ENCODE results near the gene FNDC3B. TPM values are rescaled to one million over a fixed set of nuclear protein-coding genes. Genes with fewer than 3 reads are reported as not detected.
A peak's percentile ranks its signal among the peaks of the same experiment; 100 is the strongest.

The FNDC3B gene
- total and polyA plus RNA-seq, 2 donors, result 11.0 to 11.9 TPM

GRCh38 chr3:172442606-172443005 lies 403.2 kb downstream of the FNDC3B start:
- Histone ChIP-seq H3K4me3 (ENCODE audit: low read length in 2 of 2) (no peak overlapping the region), H3K36me3 (ENCODE audit: control insufficient read depth in 2 of 2, insufficient read depth in 2 of 2, low read length in 1 of 2) (no peaks in the 10 kb centered on the region), H3K9me3 (ENCODE audit: control insufficient read depth in 2 of 2, insufficient read depth in 1 of 2, low read length in 1 of 2) (no peaks in the 10 kb centered on the region), H3K4me1 (ENCODE audit: control insufficient read depth in 2 of 2, insufficient read depth in 2 of 2, low read length in 2 of 2) (no peaks in the 10 kb centered on the region), H3K27ac (ENCODE audit: low read depth in 1 of 2, low read length in 1 of 2) (no peak overlapping the region), H3K27me3 (ENCODE audit: control insufficient read depth in 2 of 2, insufficient read depth in 1 of 2, low read length in 1 of 2) (peaks cover 11 to 31% of the 10 kb centered on the region in 2 donors)
- no peak for DNase-seq (ENCODE audit: low read depth in 6 of 9, low spot score in 9 of 9)
- 96% methylated on average over 1 of the region's 1 CpG for WGBS

- no peak for DNase-seq (ENCODE audit: low read depth in 6 of 9, low spot score in 9 of 9)
- H3K27ac ChIP-seq (ENCODE audit: low read depth in 1 of 2, low read length in 1 of 2), result no peak overlapping the region
- H3K9me3 ChIP-seq (ENCODE audit: control insufficient read depth in 2 of 2, insufficient read depth in 1 of 2, low read length in 1 of 2), result peaks cover 0 to 10% of the 10 kb centered on the region in 2 donors
- H3K4me3 ChIP-seq (ENCODE audit: low read length in 2 of 2), result no peak overlapping the region
- H3K27me3 ChIP-seq (ENCODE audit: control insufficient read depth in 2 of 2, insufficient read depth in 1 of 2, low read length in 1 of 2), result peaks cover 32 to 53% of the 10 kb centered on the region in 2 donors
- WGBS, result 62% methylated on average over 6 of the region's 6 CpGs
- no peaks in the 10 kb centered on the region for H3K36me3 ChIP-seq (ENCODE audit: control insufficient read depth in 2 of 2, insufficient read depth in 2 of 2, low read length in 1 of 2)
- H3K4me1 ChIP-seq (ENCODE audit: control insufficient read depth in 2 of 2, insufficient read depth in 2 of 2, low read length in 2 of 2), result peaks cover 0 to 7% of the 10 kb centered on the region in 2 donors
Observed at GRCh38 chr3:172444821-172445220, 405.4 kb downstream of the FNDC3B start.

- Histone ChIP-seq H3K27ac (ENCODE audit: low read depth in 1 of 2, low read length in 1 of 2) (no peak overlapping the region), H3K9me3 (ENCODE audit: control insufficient read depth in 2 of 2, insufficient read depth in 1 of 2, low read length in 1 of 2) (peaks cover 0 to 11% of the 10 kb centered on the region in 2 donors), H3K36me3 (ENCODE audit: control insufficient read depth in 2 of 2, insufficient read depth in 2 of 2, low read length in 1 of 2) (no peaks in the 10 kb centered on the region), H3K27me3 (ENCODE audit: control insufficient read depth in 2 of 2, insufficient read depth in 1 of 2, low read length in 1 of 2) (peaks cover 33 to 67% of the 10 kb centered on the region in 2 donors), H3K4me1 (ENCODE audit: control insufficient read depth in 2 of 2, insufficient read depth in 2 of 2, low read length in 2 of 2) (peaks cover 0 to 7% of the 10 kb centered on the region in 2 donors), H3K4me3 (ENCODE audit: low read length in 2 of 2) (no peak overlapping the region)
- WGBS, result 95% methylated on average over 3 of the region's 3 CpGs
- DNase-seq (ENCODE audit: low read depth in 6 of 9, low spot score in 9 of 9), result no peak
Observed at GRCh38 chr3:172446198-172446597, 406.8 kb downstream of the FNDC3B start.

GRCh38 chr3:172447611-172448579 lies 408.5 kb downstream of the FNDC3B start, which contains the start of gene GHSR:
GHSR (minus strand) TSS chr3:172448456; CDS start chr3:172448413, 43 bp downstream.
- Histone ChIP-seq H3K4me3 (ENCODE audit: low read length in 2 of 2) (no peak within 1 kb of the TSS), H3K36me3 (ENCODE audit: control insufficient read depth in 2 of 2, insufficient read depth in 2 of 2, low read length in 1 of 2) (no peaks in the 10 kb centered on the region), H3K4me1 (ENCODE audit: control insufficient read depth in 2 of 2, insufficient read depth in 2 of 2, low read length in 2 of 2) (peaks cover 0 to 7% of the 10 kb centered on the region in 2 donors), H3K9me3 (ENCODE audit: control insufficient read depth in 2 of 2, insufficient read depth in 1 of 2, low read length in 1 of 2) (peaks cover 0 to 11% of the 10 kb centered on the region in 2 donors), H3K27me3 (ENCODE audit: control insufficient read depth in 2 of 2, insufficient read depth in 1 of 2, low read length in 1 of 2) (peaks cover 31 to 75% of the 10 kb centered on the region in 2 donors), H3K27ac (ENCODE audit: low read depth in 1 of 2, low read length in 1 of 2) (no peak within 1 kb of the TSS)
- no peak for DNase-seq (ENCODE audit: low read depth in 6 of 9, low spot score in 9 of 9)
- WGBS, result 13% methylated on average over 76 of the region's 76 CpGs

GRCh38 chr3:172448661-172449465 lies 409.5 kb downstream of the FNDC3B start:
- 12% methylated on average over 43 of the region's 43 CpGs for WGBS
- no peak for DNase-seq (ENCODE audit: low read depth in 6 of 9, low spot score in 9 of 9)
- Histone ChIP-seq H3K27ac (ENCODE audit: low read depth in 1 of 2, low read length in 1 of 2) (no peak overlapping the region), H3K9me3 (ENCODE audit: control insufficient read depth in 2 of 2, insufficient read depth in 1 of 2, low read length in 1 of 2) (peaks cover 0 to 11% of the 10 kb centered on the region in 2 donors), H3K4me1 (ENCODE audit: control insufficient read depth in 2 of 2, insufficient read depth in 2 of 2, low read length in 2 of 2) (peaks cover 0 to 7% of the 10 kb centered on the region in 2 donors), H3K4me3 (ENCODE audit: low read length in 2 of 2) (no peak overlapping the region), H3K36me3 (ENCODE audit: control insufficient read depth in 2 of 2, insufficient read depth in 2 of 2, low read length in 1 of 2) (no peaks in the 10 kb centered on the region), H3K27me3 (ENCODE audit: control insufficient read depth in 2 of 2, insufficient read depth in 1 of 2, low read length in 1 of 2) (peaks cover 31 to 78% of the 10 kb centered on the region in 2 donors)

- Histone ChIP-seq H3K4me1 (ENCODE audit: control insufficient read depth in 2 of 2, insufficient read depth in 2 of 2, low read length in 2 of 2) (peaks cover 0 to 7% of the 10 kb centered on the region in 2 donors), H3K9me3 (ENCODE audit: control insufficient read depth in 2 of 2, insufficient read depth in 1 of 2, low read length in 1 of 2) (peaks cover 0 to 11% of the 10 kb centered on the region in 2 donors), H3K36me3 (ENCODE audit: control insufficient read depth in 2 of 2, insufficient read depth in 2 of 2, low read length in 1 of 2) (no peaks in the 10 kb centered on the region), H3K27me3 (ENCODE audit: control insufficient read depth in 2 of 2, insufficient read depth in 1 of 2, low read length in 1 of 2) (peaks cover 31 to 77% of the 10 kb centered on the region in 2 donors), H3K4me3 (ENCODE audit: low read length in 2 of 2) (no peak overlapping the region), H3K27ac (ENCODE audit: low read depth in 1 of 2, low read length in 1 of 2) (no peak overlapping the region)
- DNase-seq (ENCODE audit: low read depth in 6 of 9, low spot score in 9 of 9), result peak in 4 of 9 donors; percentile 11 to 37 (median 16)
- 9% methylated on average over 34 of the region's 34 CpGs for WGBS
Observed at GRCh38 chr3:172449466-172450149, 410.2 kb downstream of the FNDC3B start.

Other genes with a start within 250 kb of the FNDC3B start
- gene PLD1, start 229.1 kb upstream of the FNDC3B start, total RNA-seq, result 6.4 TPM
- gene PLD1, start 229.1 kb upstream of the FNDC3B start, polyA plus RNA-seq, result 5.0 TPM
- not detected for gene TMEM212, start 196.2 kb upstream of the FNDC3B start, total RNA-seq
- not detected for gene TMEM212, start 196.2 kb upstream of the FNDC3B start, polyA plus RNA-seq

All from thymus (tissue), 11 donors.